Parathyroid adenoma (tissue), 2 donors: Measurements from ENCODE around the gene IL1RAPL2.

Experiments
- H2AFZ ChIP-seq: fragments of 300-600 bp; sonication (generic); one replicate; pipeline ENCODE4 v1.7.0; 2017; ENCODE audit warnings: antibody characterized with exemption, mild to moderate bottlenecking
- H3K27ac ChIP-seq: fragments of 300-600 bp; sonication (generic); one replicate; pipeline ENCODE4 v1.7.0; 2017
- H3K27me3 ChIP-seq: fragments of 300-600 bp; sonication (generic); one replicate; pipeline ENCODE4 v1.7.0; 2017; ENCODE audit warnings: low read length; ENCODE audit not compliant: control insufficient read depth, insufficient read depth
- H3K36me3 ChIP-seq: fragments of 300-600 bp; sonication (generic); one replicate; pipeline ENCODE4 v1.7.0; 2017; ENCODE audit warnings: low read length; ENCODE audit not compliant: control insufficient read depth, insufficient read depth
- H3K4me1 ChIP-seq: fragments of 300-600 bp; sonication (generic); one replicate; pipeline ENCODE4 v1.7.0; 2017; ENCODE audit warnings: control low read depth
- H3K4me2 ChIP-seq: fragments of 300-600 bp; sonication (generic); one replicate; pipeline ENCODE4 v1.7.0; 2017; ENCODE audit warnings: low read length
- H3K4me3 ChIP-seq: fragments of 300-600 bp; sonication (generic); one replicate; pipeline ENCODE4 v1.7.0; 2017; ENCODE audit warnings: low read depth, low read length
- H3K79me2 ChIP-seq: fragments of 300-600 bp; sonication (generic); one replicate; pipeline ENCODE4 v1.7.0; 2017; ENCODE audit warnings: control low read depth
- H3K9ac ChIP-seq: fragments of 300-600 bp; sonication (generic); one replicate; pipeline ENCODE4 v1.7.0; 2017; ENCODE audit warnings: mild to moderate bottlenecking
- H3K9me3 ChIP-seq: fragments of 300-600 bp; sonication (generic); one replicate; pipeline ENCODE4 v1.7.0; 2017; ENCODE audit warnings: low read length; ENCODE audit not compliant: control insufficient read depth
- TF ChIP-seq, protein P1 (sequence below): fragments of 300-600 bp; sonication (generic); IDR thresholded peaks from one replicate; pipeline ENCODE4 v1.7.0; 2017; ENCODE audit warnings: antibody characterized with exemption, mild to moderate bottlenecking
- donor health status: primary hyperparathyroidism.

Gene IL1RAPL2

DNA sequence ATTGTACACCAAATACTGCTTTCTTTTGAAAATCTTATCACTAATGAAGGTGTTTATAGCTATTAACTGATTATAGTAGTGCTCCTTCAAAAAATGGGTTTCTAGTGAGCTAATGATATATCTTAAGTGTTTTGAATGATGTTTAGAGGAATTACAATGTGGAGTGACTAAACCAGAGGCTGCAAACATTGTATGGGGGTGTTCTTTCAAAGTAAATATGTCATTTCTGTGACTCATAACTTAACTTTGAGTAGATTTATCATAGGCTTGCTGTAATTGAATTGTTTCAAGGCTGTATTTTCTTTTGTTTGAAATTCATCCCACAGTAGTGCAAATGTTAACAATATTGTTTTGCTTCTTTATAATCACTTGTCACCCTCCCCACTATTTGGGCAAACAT is 141.6 kb downstream of the IL1RAPL2 start:
- Histone ChIP-seq H3K36me3 (no peaks in the 10 kb centered on the region), H3K79me2 (no peaks in the 10 kb centered on the region)

DNA sequence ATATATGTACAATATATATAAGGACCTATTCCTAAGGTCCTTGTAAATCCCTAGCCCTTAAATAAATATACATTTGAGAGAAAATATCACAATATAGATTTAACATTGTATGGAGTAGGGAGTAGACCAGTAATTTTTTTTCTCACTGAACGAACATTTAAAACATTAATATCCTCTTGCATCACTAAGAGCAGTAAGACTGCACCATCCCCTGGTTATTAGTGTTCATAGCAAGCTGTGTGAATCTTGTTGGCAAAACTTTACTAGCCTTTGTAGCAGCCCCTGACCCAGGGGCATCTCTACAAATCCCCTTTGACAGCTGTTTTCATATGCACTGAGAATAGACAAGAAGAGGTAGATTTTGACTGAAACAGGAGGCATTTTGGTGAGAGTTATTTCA is 146.5 kb downstream of the IL1RAPL2 start:
- Histone ChIP-seq H3K9ac (no peak overlapping the region), H3K27me3 (no peaks in the 10 kb centered on the region), H3K4me2 (no peak overlapping the region), H3K79me2 (no peaks in the 10 kb centered on the region), H3K9me3 (no peaks in the 10 kb centered on the region), H3K27ac (no peak overlapping the region), H2AFZ (no peak overlapping the region), H3K4me3 (no peak overlapping the region), H3K36me3 (no peaks in the 10 kb centered on the region), H3K4me1 (no peaks in the 10 kb centered on the region)
- TF ChIP-seq, protein P1, sequence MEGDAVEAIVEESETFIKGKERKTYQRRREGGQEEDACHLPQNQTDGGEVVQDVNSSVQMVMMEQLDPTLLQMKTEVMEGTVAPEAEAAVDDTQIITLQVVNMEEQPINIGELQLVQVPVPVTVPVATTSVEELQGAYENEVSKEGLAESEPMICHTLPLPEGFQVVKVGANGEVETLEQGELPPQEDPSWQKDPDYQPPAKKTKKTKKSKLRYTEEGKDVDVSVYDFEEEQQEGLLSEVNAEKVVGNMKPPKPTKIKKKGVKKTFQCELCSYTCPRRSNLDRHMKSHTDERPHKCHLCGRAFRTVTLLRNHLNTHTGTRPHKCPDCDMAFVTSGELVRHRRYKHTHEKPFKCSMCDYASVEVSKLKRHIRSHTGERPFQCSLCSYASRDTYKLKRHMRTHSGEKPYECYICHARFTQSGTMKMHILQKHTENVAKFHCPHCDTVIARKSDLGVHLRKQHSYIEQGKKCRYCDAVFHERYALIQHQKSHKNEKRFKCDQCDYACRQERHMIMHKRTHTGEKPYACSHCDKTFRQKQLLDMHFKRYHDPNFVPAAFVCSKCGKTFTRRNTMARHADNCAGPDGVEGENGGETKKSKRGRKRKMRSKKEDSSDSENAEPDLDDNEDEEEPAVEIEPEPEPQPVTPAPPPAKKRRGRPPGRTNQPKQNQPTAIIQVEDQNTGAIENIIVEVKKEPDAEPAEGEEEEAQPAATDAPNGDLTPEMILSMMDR: no peak

More for the DNA sequence above, 141.6 kb downstream of the IL1RAPL2 start:
- no peak overlapping the region for H2AFZ ChIP-seq
- TF ChIP-seq, protein P1: no peak
- no peak overlapping the region for H3K27ac ChIP-seq
- no peaks in the 10 kb centered on the region for H3K4me1 ChIP-seq
- no peaks in the 10 kb centered on the region for H3K27me3 ChIP-seq
- no peak overlapping the region for H3K9ac ChIP-seq
- H3K4me3 ChIP-seq: no peak overlapping the region
- H3K4me2 ChIP-seq: no peak overlapping the region
- H3K9me3 ChIP-seq: no peaks in the 10 kb centered on the region

DNA sequence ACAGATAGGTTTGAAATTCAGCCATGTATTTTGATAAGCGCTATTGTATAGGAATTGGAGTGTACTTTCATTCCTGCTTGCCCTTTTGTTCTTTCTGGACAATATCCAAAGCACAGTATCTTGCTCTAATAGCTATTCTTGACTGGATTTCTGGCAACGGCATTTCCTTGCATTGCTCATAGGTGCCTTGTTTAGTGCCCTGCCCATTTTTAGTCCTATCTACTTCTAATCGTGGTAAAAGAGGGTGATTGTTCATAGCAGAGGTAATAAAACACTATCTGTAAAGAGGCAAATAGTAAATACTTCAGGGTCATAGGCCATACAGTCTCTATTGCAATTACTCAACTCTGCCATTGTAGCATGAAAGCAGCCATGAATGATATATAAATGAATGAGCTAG is 155.9 kb downstream of the IL1RAPL2 start:
- no peak overlapping the region for H3K4me3 ChIP-seq
- no peak overlapping the region for H3K9ac ChIP-seq
- H3K79me2 ChIP-seq: no peaks in the 10 kb centered on the region
- TF ChIP-seq, protein P1: no peak
- H3K9me3 ChIP-seq: no peaks in the 10 kb centered on the region
- H3K4me2 ChIP-seq: no peak overlapping the region
- H3K27me3 ChIP-seq: no peaks in the 10 kb centered on the region
- no peaks in the 10 kb centered on the region for H3K36me3 ChIP-seq
- H3K27ac ChIP-seq: no peak overlapping the region
- H3K4me1 ChIP-seq: no peaks in the 10 kb centered on the region
- H2AFZ ChIP-seq: no peak overlapping the region

DNA sequence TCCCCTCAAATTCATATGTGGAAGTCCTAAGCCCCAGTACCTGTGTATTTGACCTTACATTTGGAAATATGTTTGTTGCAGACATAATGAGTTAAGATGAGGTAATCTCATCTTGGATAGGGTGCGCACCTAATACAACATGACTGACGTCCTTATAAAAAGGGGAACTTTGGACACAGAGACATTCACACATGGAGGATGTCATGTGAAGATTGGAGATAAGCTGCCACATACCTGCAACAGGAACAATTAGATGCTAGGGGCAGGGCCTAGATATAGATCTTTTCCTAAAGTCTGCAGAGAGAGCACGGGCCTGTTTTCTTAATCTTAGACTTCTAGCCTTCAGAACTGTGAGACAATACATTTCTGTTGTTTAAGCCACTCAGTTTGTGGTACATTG is 162.5 kb downstream of the IL1RAPL2 start:
- H3K36me3 ChIP-seq: no peaks in the 10 kb centered on the region
- H3K4me2 ChIP-seq: no peak overlapping the region
- H3K4me1 ChIP-seq: no peaks in the 10 kb centered on the region
- TF ChIP-seq, protein P1: no peak
- no peak overlapping the region for H2AFZ ChIP-seq
- H3K4me3 ChIP-seq: no peak overlapping the region
- H3K9me3 ChIP-seq: no peaks in the 10 kb centered on the region
- no peaks in the 10 kb centered on the region for H3K27me3 ChIP-seq
- H3K27ac ChIP-seq: no peak overlapping the region
- H3K9ac ChIP-seq: no peak overlapping the region
- no peaks in the 10 kb centered on the region for H3K79me2 ChIP-seq

DNA sequence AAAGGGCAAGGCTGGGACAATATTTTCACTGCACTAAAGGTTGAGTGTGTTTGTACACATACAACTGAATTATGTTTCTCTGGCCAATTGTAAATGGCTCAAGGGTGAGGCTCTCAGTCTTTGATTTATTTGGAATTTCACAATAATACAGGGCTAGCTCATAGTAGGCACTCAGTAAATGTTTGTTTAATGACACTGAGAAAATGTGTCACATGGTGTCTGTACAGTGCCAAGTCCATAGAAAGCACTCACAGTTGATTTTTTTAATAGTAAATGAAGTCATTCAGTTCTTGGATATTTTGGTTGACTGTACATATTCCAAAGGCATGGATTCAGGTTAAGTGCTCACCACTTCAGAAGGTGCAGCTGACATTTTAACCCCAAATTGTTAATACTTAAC is 176.4 kb downstream of the IL1RAPL2 start:
- Histone ChIP-seq H3K9ac (no peak overlapping the region), H3K4me1 (no peaks in the 10 kb centered on the region), H3K27me3 (no peaks in the 10 kb centered on the region), H3K36me3 (no peaks in the 10 kb centered on the region), H3K4me3 (no peak overlapping the region), H2AFZ (no peak overlapping the region), H3K27ac (no peak overlapping the region), H3K9me3 (no peaks in the 10 kb centered on the region), H3K4me2 (no peak overlapping the region), H3K79me2 (no peaks in the 10 kb centered on the region)
- TF ChIP-seq, protein P1: no peak
